ENCODE measurements around the gene VSIG1.

Gene VSIG1

GRCh38 chrX:108018656-108019381 is 26.0 kb upstream of the VSIG1 start:
- Histone ChIP-seq H4K8ac (ENCODE audit: low read depth, low read length) (no peak overlapping the region), H3K79me1 (ENCODE audit: low read depth, low read length) (no peaks in the 10 kb centered on the region), H3K4me1 (ENCODE audit: control insufficient read depth in 2 of 2, insufficient read depth in 1 of 2, low read depth in 1 of 2, low read length in 2 of 2) (no peaks in the 10 kb centered on the region), H3K27me3 (ENCODE audit: control insufficient read depth in 3 of 3, insufficient read depth in 3 of 3, low read depth in 1 of 3, low read length in 3 of 3) (peaks cover 0 to 10% (median 0%) of the 10 kb centered on the region in 3 experiments), H3K4ac (ENCODE audit: low read length) (no peak overlapping the region), H3K9ac (ENCODE audit: low read depth, low read length, poor library complexity) (no peak overlapping the region), H2BK15ac (ENCODE audit: low read length) (no peak overlapping the region), H2AFZ (ENCODE audit: low read length) (no peak overlapping the region), H3K4me2 (ENCODE audit: insufficient read depth, low read length, poor library complexity, severe bottlenecking) (no peak overlapping the region), H3K36me3 (replicated peaks in 1 of 2; ENCODE audit: control insufficient read depth in 2 of 2, insufficient read depth in 2 of 2, low read length in 2 of 2) (no peaks in the 10 kb centered on the region), H2BK5ac (ENCODE audit: low read length) (no peak overlapping the region), H3K14ac (ENCODE audit: low read length) (no peak overlapping the region), H3K4me3 (ENCODE audit: low read length in 2 of 2) (no peak overlapping the region), H3K9me3 (replicated peaks in 1 of 2; ENCODE audit: control insufficient read depth in 2 of 2, insufficient read depth in 1 of 2, low read depth in 1 of 2, low read length in 2 of 2) (no peaks in the 10 kb centered on the region), H3K27ac (replicated peaks; ENCODE audit: low read length) (no peak overlapping the region), H3K18ac (ENCODE audit: low read length) (no peak overlapping the region), H2BK120ac (ENCODE audit: low read depth, low read length) (no peak overlapping the region), H2BK12ac (ENCODE audit: low read length) (no peak overlapping the region), H2AK5ac (ENCODE audit: low read depth, low read length) (no peak overlapping the region), H3K23ac (ENCODE audit: low read depth, low read length, poor library complexity) (no peak overlapping the region), H4K91ac (ENCODE audit: low read depth, low read length, poor library complexity) (no peak overlapping the region)
- no CpG with 5 or more reads among the region's 4 CpGs for WGBS, 2 donors (ENCODE audit: extremely low coverage in 2 of 2, insufficient read length in 2 of 2, insufficient replicate concordance in 1 of 2)
- DNase-seq (ENCODE audit: low spot score) = no peak

GRCh38 chrX:108019382-108019875 is 25.4 kb upstream of the VSIG1 start:
- Histone ChIP-seq H3K9me3 (replicated peaks in 1 of 2; ENCODE audit: control insufficient read depth in 2 of 2, insufficient read depth in 1 of 2, low read depth in 1 of 2, low read length in 2 of 2) (no peaks in the 10 kb centered on the region), H3K79me1 (ENCODE audit: low read depth, low read length) (no peaks in the 10 kb centered on the region), H3K4ac (ENCODE audit: low read length) (no peak overlapping the region), H2AFZ (ENCODE audit: low read length) (no peak overlapping the region), H2BK15ac (ENCODE audit: low read length) (no peak overlapping the region), H3K9ac (ENCODE audit: low read depth, low read length, poor library complexity) (no peak overlapping the region), H2BK5ac (ENCODE audit: low read length) (no peak overlapping the region), H3K18ac (ENCODE audit: low read length) (no peak overlapping the region), H4K8ac (ENCODE audit: low read depth, low read length) (no peak overlapping the region), H3K27ac (replicated peaks; ENCODE audit: low read length) (no peak overlapping the region), H3K27me3 (ENCODE audit: control insufficient read depth in 3 of 3, insufficient read depth in 3 of 3, low read depth in 1 of 3, low read length in 3 of 3) (peaks cover 0 to 12% (median 0%) of the 10 kb centered on the region in 3 experiments), H2BK12ac (ENCODE audit: low read length) (no peak overlapping the region), H3K14ac (ENCODE audit: low read length) (no peak overlapping the region), H3K36me3 (replicated peaks in 1 of 2; ENCODE audit: control insufficient read depth in 2 of 2, insufficient read depth in 2 of 2, low read length in 2 of 2) (no peaks in the 10 kb centered on the region), H3K4me2 (ENCODE audit: insufficient read depth, low read length, poor library complexity, severe bottlenecking) (no peak overlapping the region), H2AK5ac (ENCODE audit: low read depth, low read length) (no peak overlapping the region), H3K23ac (ENCODE audit: low read depth, low read length, poor library complexity) (no peak overlapping the region), H3K4me1 (ENCODE audit: control insufficient read depth in 2 of 2, insufficient read depth in 1 of 2, low read depth in 1 of 2, low read length in 2 of 2) (no peaks in the 10 kb centered on the region), H2BK120ac (ENCODE audit: low read depth, low read length) (no peak overlapping the region), H4K91ac (ENCODE audit: low read depth, low read length, poor library complexity) (no peak overlapping the region), H3K4me3 (ENCODE audit: low read length in 2 of 2) (no peak overlapping the region)
- WGBS, 2 donors (ENCODE audit: extremely low coverage in 2 of 2, insufficient read length in 2 of 2, insufficient replicate concordance in 1 of 2) = no CpG with 5 or more reads among the region's 3 CpGs
- DNase-seq (ENCODE audit: low spot score) = no peak

GRCh38 chrX:108020631-108021030 is 24.2 kb upstream of the VSIG1 start:
- H2BK5ac ChIP-seq (ENCODE audit: low read length) = no peak overlapping the region
- no peak overlapping the region for H3K4ac ChIP-seq (ENCODE audit: low read length)
- no peak overlapping the region for H3K4me2 ChIP-seq (ENCODE audit: insufficient read depth, low read length, poor library complexity, severe bottlenecking)
- no peaks in the 10 kb centered on the region for H3K79me1 ChIP-seq (ENCODE audit: low read depth, low read length)
- H2AK5ac ChIP-seq (ENCODE audit: low read depth, low read length) = no peak overlapping the region
- WGBS, 2 donors (ENCODE audit: extremely low coverage in 2 of 2, insufficient read length in 2 of 2, insufficient replicate concordance in 1 of 2) = no CpG with 5 or more reads among the region's 2 CpGs
- no peak overlapping the region for H4K91ac ChIP-seq (ENCODE audit: low read depth, low read length, poor library complexity)
- no peak overlapping the region for H3K18ac ChIP-seq (ENCODE audit: low read length)
- H3K9ac ChIP-seq (ENCODE audit: low read depth, low read length, poor library complexity) = no peak overlapping the region
- H3K36me3 ChIP-seq (replicated peaks in 1 of 2; ENCODE audit: control insufficient read depth in 2 of 2, insufficient read depth in 2 of 2, low read length in 2 of 2) = no peaks in the 10 kb centered on the region
- no peak overlapping the region for H2BK120ac ChIP-seq (ENCODE audit: low read depth, low read length)
- H4K8ac ChIP-seq (ENCODE audit: low read depth, low read length) = no peak overlapping the region
- no peak overlapping the region for H3K27ac ChIP-seq (replicated peaks; ENCODE audit: low read length)
- DNase-seq (ENCODE audit: low spot score) = no peak
- H3K4me3 ChIP-seq (ENCODE audit: low read length in 2 of 2) = no peak overlapping the region
- no peak overlapping the region for H3K14ac ChIP-seq (ENCODE audit: low read length)
- no peak overlapping the region for H3K23ac ChIP-seq (ENCODE audit: low read depth, low read length, poor library complexity)
- no peaks in the 10 kb centered on the region for H3K9me3 ChIP-seq (replicated peaks in 1 of 2; ENCODE audit: control insufficient read depth in 2 of 2, insufficient read depth in 1 of 2, low read depth in 1 of 2, low read length in 2 of 2)
- H3K27me3 ChIP-seq (ENCODE audit: control insufficient read depth in 3 of 3, insufficient read depth in 3 of 3, low read depth in 1 of 3, low read length in 3 of 3) = peaks cover 0 to 12% (median 0%) of the 10 kb centered on the region in 3 experiments
- H2AFZ ChIP-seq (ENCODE audit: low read length) = no peak overlapping the region
- no peak overlapping the region for H2BK12ac ChIP-seq (ENCODE audit: low read length)
- H3K4me1 ChIP-seq (ENCODE audit: control insufficient read depth in 2 of 2, insufficient read depth in 1 of 2, low read depth in 1 of 2, low read length in 2 of 2) = no peaks in the 10 kb centered on the region
- no peak overlapping the region for H2BK15ac ChIP-seq (ENCODE audit: low read length)

GRCh38 chrX:108022491-108023089 is 22.3 kb upstream of the VSIG1 start:
- Histone ChIP-seq H4K8ac (ENCODE audit: low read depth, low read length) (no peak overlapping the region), H3K4ac (ENCODE audit: low read length) (no peak overlapping the region), H2AK5ac (ENCODE audit: low read depth, low read length) (no peak overlapping the region), H3K4me3 (ENCODE audit: low read length in 2 of 2) (no peak overlapping the region), H2BK5ac (ENCODE audit: low read length) (no peak overlapping the region), H2BK15ac (ENCODE audit: low read length) (no peak overlapping the region), H3K4me2 (ENCODE audit: insufficient read depth, low read length, poor library complexity, severe bottlenecking) (no peak overlapping the region), H3K14ac (ENCODE audit: low read length) (no peak overlapping the region), H2AFZ (ENCODE audit: low read length) (no peak overlapping the region), H3K9ac (ENCODE audit: low read depth, low read length, poor library complexity) (no peak overlapping the region), H3K9me3 (replicated peaks in 1 of 2; ENCODE audit: control insufficient read depth in 2 of 2, insufficient read depth in 1 of 2, low read depth in 1 of 2, low read length in 2 of 2) (no peaks in the 10 kb centered on the region), H3K4me1 (ENCODE audit: control insufficient read depth in 2 of 2, insufficient read depth in 1 of 2, low read depth in 1 of 2, low read length in 2 of 2) (no peaks in the 10 kb centered on the region), H4K91ac (ENCODE audit: low read depth, low read length, poor library complexity) (no peak overlapping the region), H3K36me3 (replicated peaks in 1 of 2; ENCODE audit: control insufficient read depth in 2 of 2, insufficient read depth in 2 of 2, low read length in 2 of 2) (no peaks in the 10 kb centered on the region), H3K23ac (ENCODE audit: low read depth, low read length, poor library complexity) (no peak overlapping the region), H3K79me1 (ENCODE audit: low read depth, low read length) (no peaks in the 10 kb centered on the region), H3K27ac (replicated peaks; ENCODE audit: low read length) (no peak overlapping the region), H2BK12ac (ENCODE audit: low read length) (no peak overlapping the region), H3K27me3 (ENCODE audit: control insufficient read depth in 3 of 3, insufficient read depth in 3 of 3, low read depth in 1 of 3, low read length in 3 of 3) (peaks cover 0 to 12% (median 0%) of the 10 kb centered on the region in 3 experiments), H3K18ac (ENCODE audit: low read length) (no peak overlapping the region), H2BK120ac (ENCODE audit: low read depth, low read length) (no peak overlapping the region)
- WGBS, 2 donors (ENCODE audit: extremely low coverage in 2 of 2, insufficient read length in 2 of 2, insufficient replicate concordance in 1 of 2) = no CpG with 5 or more reads among the region's 1 CpG
- no peak for DNase-seq (ENCODE audit: low spot score)
